Right lobe of liver (tissue), 6 donors: ENCODE results near the gene GCK. TPM values are rescaled to one million over a fixed set of nuclear protein-coding genes. Genes with fewer than 3 reads are reported as not detected.
A peak's percentile ranks its signal among the peaks of the same experiment; 100 is the strongest.

ENCODE experiments used
- ATAC-seq, 4 donors: fragments of 200-7000 bp; cut with Tn5 transposase; one replicate each; pipeline ENCODE4 v1.9.1; 2020; ENCODE audit warnings: mild to moderate bottlenecking in 4 of 4, moderate library complexity in 4 of 4
- DNase-seq, 3 donors: peaks; one replicate each; pipeline ENCODE4 v3.0.0-alpha.2; 2020
- H3K27ac ChIP-seq, 3 donors: fragments of 200-600 bp; one replicate each; pipeline ENCODE4 v1.8.0; 2022
- H3K27me3 ChIP-seq, 2 donors: fragments of 200-600 bp; one replicate each; pipeline ENCODE4 v1.8.0; 2022
- H3K36me3 ChIP-seq, 4 donors: fragments of 200-600 bp; sonication (generic) in 1 of 4; one replicate each; pipeline versions ENCODE4 v1.5.1 to v1.8.0; 2017 to 2022; ENCODE audit warnings: control low read depth in 1 of 4
- H3K4me1 ChIP-seq, 4 donors: fragments of 200-600 bp; sonication (generic) in 1 of 4; one replicate each; pipeline versions ENCODE4 v1.5.1 to v1.8.0; 2017 to 2022; ENCODE audit warnings: control low read depth in 1 of 4
- H3K4me3 ChIP-seq, 3 donors: fragments of 200-600 bp; one replicate each; pipeline ENCODE4 v1.8.0; 2022
- H3K9me3 ChIP-seq, 4 donors: fragments of 200-600 bp; sonication (generic) in 1 of 4; one replicate each; pipeline versions ENCODE4 v1.5.1 to v1.8.0; 2017 to 2022; ENCODE audit warnings: control low read depth in 1 of 4
- CTCF ChIP-seq, 4 donors: fragments of 200-600 bp in 3 of 4; fragments of 450-650 bp in 1 of 4; IDR thresholded peaks; one replicate each; pipeline versions ENCODE4 v1.5.1 to v1.8.0; 2016 to 2022; ENCODE audit warnings: antibody characterized with exemption in 4 of 4, mild to moderate bottlenecking in 2 of 4
- POLR2A ChIP-seq: fragments of 450-650 bp; IDR thresholded peaks from one replicate; pipeline ENCODE4 v1.6.1; 2017; ENCODE audit warnings: antibody characterized with exemption, mild to moderate bottlenecking
- WGBS: methylation state at CpG from one replicate; pipeline ENCODE4 v1.1.6; 2018; ENCODE audit warnings: low coverage, low lambda C conversion rate; ENCODE audit not compliant: insufficient coverage; ENCODE audit errors: missing lambda C conversion rate; 5-methylcytosine and 5-hydroxymethylcytosine counted together
- intact Hi-C, 2 donors: fragments of 100-400 bp; cut with DNase I; formaldehyde crosslinking; loops; one replicate each; pipeline versions ENCODE4 v1.11.2 to v1.14.1; 2022
- total RNA-seq, 6 experiments: library from RNA; depleted of rRNA in 2 of 6; stranded (reverse); fragments of >200 nt in 2 of 6; fragmentation: NEBNext Ultra II Directional in 3 of 6; extraction: Animal tissue kit (Norgen Biotek cat#: 25700) in 3 of 6; gene quantifications; one replicate each; pipeline versions ENCODE4 v1.1.0 to v1.2.4, GENCODE V29; 2016 to 2023
- donor health status: DM: no; HTN: yes; CAD: no.
- donor health status: DM: no; HTN: no; CAD: no.
- donor health status: DM: no; HTN: no; CAD: no.
- donor health status: DM: no; HTN: yes; CAD: no.
- donor health status: DM: no; HTN: yes; CAD: no.

The GCK gene
- total RNA-seq, 6 experiments from 2014 or later = 0.50 to 5.9 (median 2.0) TPM

- intact Hi-C loops = no loop called here
- Histone ChIP-seq H3K4me3 (no peak overlapping the region), H3K9me3 (no peaks in the 10 kb centered on the region), H3K27ac (no peak overlapping the region), H3K36me3 (no peaks in the 10 kb centered on the region), H3K4me1 (no peaks in the 10 kb centered on the region), H3K27me3 (no peaks in the 10 kb centered on the region)
- peak in 2 of 3 donors; percentile 11 to 31 for DNase-seq
- ATAC-seq = no peak
- TF ChIP-seq CTCF (IDR thresholded peaks at IDR 0.05) (no peak), POLR2A (no peak)
- 75% methylated on average over 4 of the region's 18 CpGs for WGBS
These were observed 35.1 kb upstream of the GCK start for GRCh38 chr7:44224080-44224973.

GRCh38 chr7:44223362-44224079, 34.3 kb upstream of the GCK start:
- Histone ChIP-seq H3K4me1 (no peaks in the 10 kb centered on the region), H3K36me3 (no peaks in the 10 kb centered on the region), H3K27me3 (no peaks in the 10 kb centered on the region), H3K9me3 (no peaks in the 10 kb centered on the region), H3K27ac (no peak overlapping the region), H3K4me3 (no peak overlapping the region)
- no peak for TF ChIP-seq POLR2A
- no peak for TF ChIP-seq CTCF (IDR thresholded peaks at IDR 0.05)
- ATAC-seq (no peak), DNase-seq (peak in 2 of 3 donors; percentile 10 to 20)
- 100% methylated on average over 1 of the region's 5 CpGs for WGBS
- intact Hi-C loops = no loop called here

- no peaks in the 10 kb centered on the region for H3K9me3 ChIP-seq
- WGBS = 90% methylated on average over 9 of the region's 11 CpGs
- H3K27me3 ChIP-seq = no peaks in the 10 kb centered on the region
- H3K4me1 ChIP-seq = no peaks in the 10 kb centered on the region
- intact Hi-C loops = no loop called here
- DNase-seq (peak in 2 of 3 donors; percentile 10 to 44), ATAC-seq (no peak)
- no peaks in the 10 kb centered on the region for H3K36me3 ChIP-seq
- no peak for TF ChIP-seq POLR2A
- TF ChIP-seq CTCF (IDR thresholded peaks at IDR 0.05) = no peak
- H3K27ac ChIP-seq = no peak overlapping the region
- no peak overlapping the region for H3K4me3 ChIP-seq
These were observed 33.6 kb upstream of the GCK start for GRCh38 chr7:44222776-44223261.

GRCh38 chr7:44222074-44222473, 32.8 kb upstream of the GCK start:
- TF ChIP-seq CTCF (IDR thresholded peaks at IDR 0.05) (no peak), POLR2A (no peak)

More at GRCh38 chr7:44222074-44222473, 32.8 kb upstream of the GCK start:
- no peaks in the 10 kb centered on the region for H3K36me3 ChIP-seq
- no peak overlapping the region for H3K27ac ChIP-seq
- no peaks in the 10 kb centered on the region for H3K27me3 ChIP-seq
- no peak for ATAC-seq
- no peaks in the 10 kb centered on the region for H3K9me3 ChIP-seq
- intact Hi-C loops = no loop called here
- H3K4me3 ChIP-seq = no peak overlapping the region
- WGBS = 60% methylated on average over 1 of the region's 11 CpGs
- H3K4me1 ChIP-seq = no peaks in the 10 kb centered on the region
- DNase-seq = peak in 2 of 3 donors; percentile 3 to 29
